Breast epithelium (tissue), 4 donors: ENCODE data around the gene CHN2. TPM values are rescaled to one million over a fixed set of nuclear protein-coding genes. Genes with fewer than 3 reads are reported as not detected.
"Not testable (repeated sequence)": the region's sequence is repeated elsewhere in the genome, so short reads cannot be mapped to it uniquely, and the experiment has no call there.

ENCODE experiments used
- DNase-seq, 2 donors: peaks; one replicate each; pipeline ENCODE4 v3.0.0-alpha.2; 2019; ENCODE audit warnings: low spot score in 2 of 2
- H3K27ac ChIP-seq, 2 donors: fragments of 200-600 bp; sonication (generic) in 1 of 2; one replicate each; pipeline ENCODE4 v1.5.1; 2016 to 2019; ENCODE audit warnings: mild to moderate bottlenecking in 1 of 2
- H3K27me3 ChIP-seq, 2 donors: fragments of 200-600 bp; sonication (generic) in 1 of 2; one replicate each; pipeline versions ENCODE4 v1.5.1 to v1.6.0; 2017 to 2019; ENCODE audit warnings: control low read depth in 1 of 2, mild to moderate bottlenecking in 1 of 2
- H3K36me3 ChIP-seq: fragments of 200-600 bp; one replicate; pipeline ENCODE4 v1.5.1; 2019
- H3K4me1 ChIP-seq, 2 donors: fragments of 200-600 bp; sonication (generic); one replicate each; pipeline ENCODE4 v1.5.1; 2016 to 2019; ENCODE audit warnings: control low read depth in 1 of 2
- H3K4me3 ChIP-seq, 3 donors: fragments of 200-600 bp; sonication (generic); 1 replicate in 2 of 3; 2 replicates in 1 of 3; pipeline ENCODE4 v1.5.1; 2016 to 2019; ENCODE audit warnings: mild to moderate bottlenecking in 3 of 3, moderate library complexity in 2 of 3
- H3K9me3 ChIP-seq, 2 donors: fragments of 200-600 bp; sonication (generic) in 1 of 2; one replicate each; pipeline ENCODE4 v1.5.1; 2016 to 2019; ENCODE audit warnings: control low read depth in 1 of 2
- CTCF ChIP-seq, 3 donors: fragments of 450-650 bp; IDR thresholded peaks; one replicate each; pipeline ENCODE4 v1.5.1; 2016 to 2017; ENCODE audit warnings: antibody characterized with exemption in 3 of 3, mild to moderate bottlenecking in 3 of 3, moderate library complexity in 3 of 3
- POLR2A ChIP-seq: fragments of 450-650 bp; IDR thresholded peaks from one replicate; pipeline ENCODE4 v1.6.1; 2016; ENCODE audit warnings: antibody characterized with exemption, mild to moderate bottlenecking, moderate library complexity
- POLR2AphosphoS5 ChIP-seq, 3 donors: sonication (generic); formaldehyde crosslinking; IDR thresholded peaks; one replicate each; pipeline ENCODE4 v1.6.1; 2017; ENCODE audit warnings: antibody characterized with exemption in 3 of 3
- intact Hi-C: fragments of 100-400 bp; cut with DNase I; formaldehyde crosslinking; loops from one replicate; pipeline ENCODE4 v1.15.1; 2023; ENCODE audit warnings: low total_unique reads
- total RNA-seq, 3 donors: library from RNA; depleted of rRNA; stranded (reverse); fragments of >200 nt; gene quantifications; one replicate each; pipeline ENCODE4 v1.1.0, GENCODE V29; 2016

Gene CHN2
- total RNA-seq, 3 donors from 2014 or later, result 6.3 to 17.1 (median 7.9) TPM

- Histone ChIP-seq H3K27ac (peak overlapping the region in 1 of 2 donors; percentile 48), H3K36me3 (no peaks in the 10 kb centered on the region), H3K27me3 (no peaks in the 10 kb centered on the region), H3K9me3 (no peaks in the 10 kb centered on the region), H3K4me1 (no peaks in the 10 kb centered on the region), H3K4me3 (no peak overlapping the region)
- TF ChIP-seq CTCF (IDR thresholded peaks at IDR 0.05) (no peak), POLR2AphosphoS5 (IDR thresholded peaks at IDR 0.05) (no peak), POLR2A (no peak)
- intact Hi-C loops, result no loop called here
- DNase-seq, result peak in 1 of 2 donors; percentile 80
These were observed 14.1 kb downstream of the CHN2 start for GRCh38 chr7:29208410-29209250.

GRCh38 chr7:29209745-29210144 is 15.2 kb downstream of the CHN2 start:
- H3K36me3 ChIP-seq, result no peaks in the 10 kb centered on the region
- no peak for DNase-seq
- intact Hi-C loops, result no loop called here
- no peak overlapping the region for H3K27ac ChIP-seq
- no peak overlapping the region for H3K4me3 ChIP-seq
- TF ChIP-seq POLR2A (no peak), CTCF (IDR thresholded peaks at IDR 0.05) (no peak), POLR2AphosphoS5 (IDR thresholded peaks at IDR 0.05) (no peak)
- no peaks in the 10 kb centered on the region for H3K27me3 ChIP-seq
- no peaks in the 10 kb centered on the region for H3K9me3 ChIP-seq
- H3K4me1 ChIP-seq, result no peaks in the 10 kb centered on the region

DNA sequence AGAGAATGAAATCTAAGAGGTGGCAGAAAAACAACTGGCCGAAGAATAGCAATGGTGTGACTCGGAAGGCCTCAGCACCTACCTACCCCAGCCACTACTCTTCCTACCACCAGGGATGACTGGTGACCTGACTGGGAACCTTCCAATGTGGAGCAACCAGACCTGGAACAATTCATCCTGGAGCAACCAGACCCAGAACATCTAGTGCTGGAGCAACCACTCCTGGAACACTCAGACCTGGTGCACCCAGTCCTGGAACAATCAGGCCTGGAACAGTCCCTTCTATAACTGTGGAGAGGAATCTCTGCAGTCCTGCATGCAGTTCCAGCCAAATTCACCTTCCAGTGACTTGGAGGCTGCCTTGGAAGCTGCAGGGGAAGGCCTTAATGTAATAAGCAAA is 18.2 kb downstream of the CHN2 start:
- DNase-seq, intact Hi-C loops, H3K4me1 ChIP-seq, H3K27ac ChIP-seq, H3K9me3 ChIP-seq, H3K27me3 ChIP-seq, H3K4me3 ChIP-seq, H3K36me3 ChIP-seq: not testable (repeated sequence)

GRCh38 chr7:29214056-29214455 is 19.5 kb downstream of the CHN2 start:
- intact Hi-C loops, result no loop called here
- H3K36me3 ChIP-seq, result no peaks in the 10 kb centered on the region
- H3K4me3 ChIP-seq, result no peak overlapping the region
- H3K27me3 ChIP-seq, result peaks cover 0 to 8% of the 10 kb centered on the region in 2 donors
- no peak for DNase-seq
- no peaks in the 10 kb centered on the region for H3K4me1 ChIP-seq
- H3K9me3 ChIP-seq, result no peaks in the 10 kb centered on the region
- H3K27ac ChIP-seq, result no peak overlapping the region
- no peak for TF ChIP-seq POLR2AphosphoS5 (IDR thresholded peaks at IDR 0.05)
- no peak for TF ChIP-seq POLR2A
- no peak for TF ChIP-seq CTCF (IDR thresholded peaks at IDR 0.05)

GRCh38 chr7:29214816-29215215 is 20.2 kb downstream of the CHN2 start:
- no peak overlapping the region for H3K4me3 ChIP-seq

More at GRCh38 chr7:29214816-29215215, 20.2 kb downstream of the CHN2 start:
- DNase-seq, result no peak
- no peak for TF ChIP-seq POLR2A
- no peak for TF ChIP-seq POLR2AphosphoS5 (IDR thresholded peaks at IDR 0.05)
- no peak for TF ChIP-seq CTCF (IDR thresholded peaks at IDR 0.05)
- Histone ChIP-seq H3K36me3 (no peaks in the 10 kb centered on the region), H3K27ac (no peak overlapping the region), H3K4me1 (no peaks in the 10 kb centered on the region), H3K9me3 (no peaks in the 10 kb centered on the region), H3K27me3 (peaks cover 0 to 8% of the 10 kb centered on the region in 2 donors)
- intact Hi-C loops, result no loop called here
